Measurements from ENCODE around the gene OR6Y1. TPM values are rescaled to one million over a fixed set of nuclear protein-coding genes. Genes with fewer than 3 reads are reported as not detected.

Gene OR6Y1
- polyA plus RNA-seq, 1 of the 3 experiments (the other 2 are of a cell fraction), result not detected

DNA sequence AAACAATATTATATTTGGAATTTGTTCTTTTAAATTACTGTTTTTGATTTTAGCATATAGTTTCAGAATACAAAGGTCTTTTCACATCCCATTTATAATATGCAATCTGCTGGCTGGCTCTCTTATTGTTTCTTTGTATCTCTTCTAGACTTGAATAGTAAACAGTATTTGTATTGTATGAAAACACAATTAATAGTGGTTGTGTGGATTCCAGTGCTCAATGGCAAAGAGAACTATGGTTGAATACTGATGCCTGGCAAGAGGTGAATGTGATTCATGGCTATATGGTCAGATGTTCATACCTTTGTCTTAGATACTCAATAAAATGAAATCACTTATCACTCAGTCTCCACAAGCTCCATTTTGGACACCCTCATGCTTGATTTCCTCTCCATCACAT, 37.2 kb downstream of the OR6Y1 start:
- DNase-seq, result no peak
- H4K20me1 ChIP-seq (ENCODE audit: insufficient read depth), result no peaks in the 10 kb centered on the region
- no peak overlapping the region for H2AFZ ChIP-seq (ENCODE audit: low read depth)
- no peaks in the 10 kb centered on the region for H3K9me3 ChIP-seq
- H3K4me3 ChIP-seq (ENCODE audit: low read depth in 2 of 2, low read length in 1 of 2), result no peak overlapping the region
- H3K4me1 ChIP-seq (ENCODE audit: control insufficient read depth in 1 of 2, insufficient read depth in 2 of 2, low read depth in 1 of 2, low read length in 1 of 2), result no peaks in the 10 kb centered on the region
- H3F3A ChIP-seq (replicated peaks; ENCODE audit: insufficient read depth), result no peaks in the 10 kb centered on the region
- H3K27ac ChIP-seq (ENCODE audit: low read depth in 2 of 2, low read length in 1 of 2), result no peak overlapping the region
- H3K4me2 ChIP-seq, result no peak overlapping the region
- no peaks in the 10 kb centered on the region for H3K27me3 ChIP-seq (ENCODE audit: insufficient read depth)
- H3K9me2 ChIP-seq, result no peaks in the 10 kb centered on the region
- no peak for TF ChIP-seq ELF1 (IDR thresholded peaks at IDR 0.05)
- TF ChIP-seq JUND (IDR thresholded peaks at IDR 0.05), result no peak
- TF ChIP-seq, protein P1, sequence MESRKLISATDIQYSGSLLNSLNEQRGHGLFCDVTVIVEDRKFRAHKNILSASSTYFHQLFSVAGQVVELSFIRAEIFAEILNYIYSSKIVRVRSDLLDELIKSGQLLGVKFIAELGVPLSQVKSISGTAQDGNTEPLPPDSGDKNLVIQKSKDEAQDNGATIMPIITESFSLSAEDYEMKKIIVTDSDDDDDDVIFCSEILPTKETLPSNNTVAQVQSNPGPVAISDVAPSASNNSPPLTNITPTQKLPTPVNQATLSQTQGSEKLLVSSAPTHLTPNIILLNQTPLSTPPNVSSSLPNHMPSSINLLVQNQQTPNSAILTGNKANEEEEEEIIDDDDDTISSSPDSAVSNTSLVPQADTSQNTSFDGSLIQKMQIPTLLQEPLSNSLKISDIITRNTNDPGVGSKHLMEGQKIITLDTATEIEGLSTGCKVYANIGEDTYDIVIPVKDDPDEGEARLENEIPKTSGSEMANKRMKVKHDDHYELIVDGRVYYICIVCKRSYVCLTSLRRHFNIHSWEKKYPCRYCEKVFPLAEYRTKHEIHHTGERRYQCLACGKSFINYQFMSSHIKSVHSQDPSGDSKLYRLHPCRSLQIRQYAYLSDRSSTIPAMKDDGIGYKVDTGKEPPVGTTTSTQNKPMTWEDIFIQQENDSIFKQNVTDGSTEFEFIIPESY (IDR thresholded peaks at IDR 0.05; ENCODE audit: borderline replicate concordance, low read depth), result no peak
- TF ChIP-seq POLR2AphosphoS5 (IDR thresholded peaks at IDR 0.05; ENCODE audit: low read depth, low read length), result no peak
- no peak for TF ChIP-seq RCOR1 (IDR thresholded peaks at IDR 0.05; ENCODE audit: low read length)
- no peak for TF ChIP-seq EP300 (IDR thresholded peaks at IDR 0.05; ENCODE audit: borderline replicate concordance in 1 of 2, low read depth in 1 of 2, low read length in 1 of 2)
- TF ChIP-seq MEF2A (IDR thresholded peaks at IDR 0.05; ENCODE audit: borderline replicate concordance, low read depth), result no peak
- TF ChIP-seq RFX5 (IDR thresholded peaks at IDR 0.05; ENCODE audit: low read length), result no peak
- TF ChIP-seq RAD21 (IDR thresholded peaks at IDR 0.05; ENCODE audit: low read length), result no peak
- no peak for TF ChIP-seq TEAD4 (IDR thresholded peaks at IDR 0.05; ENCODE audit: borderline replicate concordance, insufficient read depth)
- TF ChIP-seq, protein P2, sequence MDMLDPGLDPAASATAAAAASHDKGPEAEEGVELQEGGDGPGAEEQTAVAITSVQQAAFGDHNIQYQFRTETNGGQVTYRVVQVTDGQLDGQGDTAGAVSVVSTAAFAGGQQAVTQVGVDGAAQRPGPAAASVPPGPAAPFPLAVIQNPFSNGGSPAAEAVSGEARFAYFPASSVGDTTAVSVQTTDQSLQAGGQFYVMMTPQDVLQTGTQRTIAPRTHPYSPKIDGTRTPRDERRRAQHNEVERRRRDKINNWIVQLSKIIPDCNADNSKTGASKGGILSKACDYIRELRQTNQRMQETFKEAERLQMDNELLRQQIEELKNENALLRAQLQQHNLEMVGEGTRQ (IDR thresholded peaks at IDR 0.05; ENCODE audit: borderline replicate concordance, low read depth, low read length), result no peak
- TF ChIP-seq, protein P3, sequence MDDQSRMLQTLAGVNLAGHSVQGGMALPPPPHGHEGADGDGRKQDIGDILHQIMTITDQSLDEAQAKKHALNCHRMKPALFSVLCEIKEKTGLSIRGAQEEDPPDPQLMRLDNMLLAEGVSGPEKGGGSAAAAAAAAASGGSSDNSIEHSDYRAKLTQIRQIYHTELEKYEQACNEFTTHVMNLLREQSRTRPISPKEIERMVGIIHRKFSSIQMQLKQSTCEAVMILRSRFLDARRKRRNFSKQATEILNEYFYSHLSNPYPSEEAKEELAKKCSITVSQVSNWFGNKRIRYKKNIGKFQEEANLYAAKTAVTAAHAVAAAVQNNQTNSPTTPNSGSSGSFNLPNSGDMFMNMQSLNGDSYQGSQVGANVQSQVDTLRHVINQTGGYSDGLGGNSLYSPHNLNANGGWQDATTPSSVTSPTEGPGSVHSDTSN (IDR thresholded peaks at IDR 0.05), result no peak
- no peak for TF ChIP-seq GATA2 (CRISPR knock-in tag; IDR thresholded peaks at IDR 0.05)
- TF ChIP-seq GABPA (IDR thresholded peaks at IDR 0.05; ENCODE audit: low read depth), result no peak
- TF ChIP-seq EZH2phosphoT487 (IDR thresholded peaks at IDR 0.05; ENCODE audit: borderline replicate concordance, low read depth), result no peak
- TF ChIP-seq, protein P4, sequence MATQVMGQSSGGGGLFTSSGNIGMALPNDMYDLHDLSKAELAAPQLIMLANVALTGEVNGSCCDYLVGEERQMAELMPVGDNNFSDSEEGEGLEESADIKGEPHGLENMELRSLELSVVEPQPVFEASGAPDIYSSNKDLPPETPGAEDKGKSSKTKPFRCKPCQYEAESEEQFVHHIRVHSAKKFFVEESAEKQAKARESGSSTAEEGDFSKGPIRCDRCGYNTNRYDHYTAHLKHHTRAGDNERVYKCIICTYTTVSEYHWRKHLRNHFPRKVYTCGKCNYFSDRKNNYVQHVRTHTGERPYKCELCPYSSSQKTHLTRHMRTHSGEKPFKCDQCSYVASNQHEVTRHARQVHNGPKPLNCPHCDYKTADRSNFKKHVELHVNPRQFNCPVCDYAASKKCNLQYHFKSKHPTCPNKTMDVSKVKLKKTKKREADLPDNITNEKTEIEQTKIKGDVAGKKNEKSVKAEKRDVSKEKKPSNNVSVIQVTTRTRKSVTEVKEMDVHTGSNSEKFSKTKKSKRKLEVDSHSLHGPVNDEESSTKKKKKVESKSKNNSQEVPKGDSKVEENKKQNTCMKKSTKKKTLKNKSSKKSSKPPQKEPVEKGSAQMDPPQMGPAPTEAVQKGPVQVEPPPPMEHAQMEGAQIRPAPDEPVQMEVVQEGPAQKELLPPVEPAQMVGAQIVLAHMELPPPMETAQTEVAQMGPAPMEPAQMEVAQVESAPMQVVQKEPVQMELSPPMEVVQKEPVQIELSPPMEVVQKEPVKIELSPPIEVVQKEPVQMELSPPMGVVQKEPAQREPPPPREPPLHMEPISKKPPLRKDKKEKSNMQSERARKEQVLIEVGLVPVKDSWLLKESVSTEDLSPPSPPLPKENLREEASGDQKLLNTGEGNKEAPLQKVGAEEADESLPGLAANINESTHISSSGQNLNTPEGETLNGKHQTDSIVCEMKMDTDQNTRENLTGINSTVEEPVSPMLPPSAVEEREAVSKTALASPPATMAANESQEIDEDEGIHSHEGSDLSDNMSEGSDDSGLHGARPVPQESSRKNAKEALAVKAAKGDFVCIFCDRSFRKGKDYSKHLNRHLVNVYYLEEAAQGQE (IDR thresholded peaks at IDR 0.05; ENCODE audit: low read depth, low read length), result no peak
- TF ChIP-seq NRF1 (IDR thresholded peaks at IDR 0.05; ENCODE audit: low read depth, low read length), result no peak
- TF ChIP-seq FOXM1 (IDR thresholded peaks at IDR 0.05; ENCODE audit: low read depth), result no peak
- TF ChIP-seq FOSL2 (IDR thresholded peaks at IDR 0.05; ENCODE audit: borderline replicate concordance, low read depth), result no peak
- TF ChIP-seq, protein P5, sequence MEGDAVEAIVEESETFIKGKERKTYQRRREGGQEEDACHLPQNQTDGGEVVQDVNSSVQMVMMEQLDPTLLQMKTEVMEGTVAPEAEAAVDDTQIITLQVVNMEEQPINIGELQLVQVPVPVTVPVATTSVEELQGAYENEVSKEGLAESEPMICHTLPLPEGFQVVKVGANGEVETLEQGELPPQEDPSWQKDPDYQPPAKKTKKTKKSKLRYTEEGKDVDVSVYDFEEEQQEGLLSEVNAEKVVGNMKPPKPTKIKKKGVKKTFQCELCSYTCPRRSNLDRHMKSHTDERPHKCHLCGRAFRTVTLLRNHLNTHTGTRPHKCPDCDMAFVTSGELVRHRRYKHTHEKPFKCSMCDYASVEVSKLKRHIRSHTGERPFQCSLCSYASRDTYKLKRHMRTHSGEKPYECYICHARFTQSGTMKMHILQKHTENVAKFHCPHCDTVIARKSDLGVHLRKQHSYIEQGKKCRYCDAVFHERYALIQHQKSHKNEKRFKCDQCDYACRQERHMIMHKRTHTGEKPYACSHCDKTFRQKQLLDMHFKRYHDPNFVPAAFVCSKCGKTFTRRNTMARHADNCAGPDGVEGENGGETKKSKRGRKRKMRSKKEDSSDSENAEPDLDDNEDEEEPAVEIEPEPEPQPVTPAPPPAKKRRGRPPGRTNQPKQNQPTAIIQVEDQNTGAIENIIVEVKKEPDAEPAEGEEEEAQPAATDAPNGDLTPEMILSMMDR (IDR thresholded peaks at IDR 0.05), result no peak
- H3K9ac ChIP-seq, result no peak overlapping the region
- CTCF ChIA-PET, result interaction anchor here (0.5 kb wide), 1 partner anchor 314 kb away, joined by 3 read pairs; no protein-coding TSS in a partner anchor
- H3K79me2 ChIP-seq (ENCODE audit: insufficient read depth), result no peaks in the 10 kb centered on the region
- no peaks in the 10 kb centered on the region for H3K36me3 ChIP-seq (replicated peaks in 1 of 2; ENCODE audit: control insufficient read depth in 1 of 2, insufficient read depth in 2 of 2, low read length in 1 of 2)
- POLR2A ChIA-PET, result no interaction called here
